ENCODE measurements around the gene RING1. TPM values are rescaled to one million over a fixed set of nuclear protein-coding genes. Genes with fewer than 3 reads are reported as not detected.
A peak's percentile ranks its signal among the peaks of the same experiment; 100 is the strongest.

Gene RING1
- polyA plus RNA-seq (ENCODE audit: insufficient read length), result 36.0 TPM

GRCh38 chr6:33208091-33208967, at the start of gene RING1:
Gene RING1, plus strand, starts transcription at chr6:33208500. Its CDS starts 323 bp downstream, at chr6:33208823.
- DNase-seq, result peak; percentile 91

GRCh38 chr6:33160096-33160495, 48.2 kb upstream of the RING1 start:
- DNase-seq, result no peak

DNA sequence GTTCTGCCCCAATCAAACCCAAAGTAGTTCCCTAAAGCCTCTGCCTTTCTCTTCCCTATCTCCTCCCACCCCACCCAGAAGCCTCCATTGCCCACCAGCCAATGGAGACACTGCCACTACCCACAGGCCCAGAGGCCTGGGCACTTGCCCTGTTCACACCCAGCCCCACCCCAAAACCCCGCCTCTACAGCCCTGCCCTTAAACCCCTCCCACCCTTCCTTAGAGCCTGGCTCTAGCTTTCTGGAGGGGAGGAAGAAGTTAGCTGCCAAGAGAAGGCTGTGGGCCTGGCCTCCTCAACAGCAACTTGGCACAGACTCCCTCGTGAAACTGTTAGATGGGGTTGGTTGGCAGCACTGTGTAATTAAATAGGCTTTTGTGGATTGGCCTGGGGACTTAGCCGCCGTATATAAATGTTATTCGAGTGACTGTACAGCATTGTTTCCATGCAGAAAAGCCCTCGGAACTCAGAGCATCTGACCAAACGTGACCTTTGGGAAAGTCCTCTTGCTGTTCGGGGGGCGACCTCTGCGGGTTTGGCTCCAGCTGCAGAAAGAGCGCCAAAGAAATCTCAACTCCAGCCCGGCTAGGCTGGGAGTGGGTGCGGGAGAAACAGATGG, 47.5 kb upstream of the RING1 start:
- peak; percentile 70 for DNase-seq

DNA sequence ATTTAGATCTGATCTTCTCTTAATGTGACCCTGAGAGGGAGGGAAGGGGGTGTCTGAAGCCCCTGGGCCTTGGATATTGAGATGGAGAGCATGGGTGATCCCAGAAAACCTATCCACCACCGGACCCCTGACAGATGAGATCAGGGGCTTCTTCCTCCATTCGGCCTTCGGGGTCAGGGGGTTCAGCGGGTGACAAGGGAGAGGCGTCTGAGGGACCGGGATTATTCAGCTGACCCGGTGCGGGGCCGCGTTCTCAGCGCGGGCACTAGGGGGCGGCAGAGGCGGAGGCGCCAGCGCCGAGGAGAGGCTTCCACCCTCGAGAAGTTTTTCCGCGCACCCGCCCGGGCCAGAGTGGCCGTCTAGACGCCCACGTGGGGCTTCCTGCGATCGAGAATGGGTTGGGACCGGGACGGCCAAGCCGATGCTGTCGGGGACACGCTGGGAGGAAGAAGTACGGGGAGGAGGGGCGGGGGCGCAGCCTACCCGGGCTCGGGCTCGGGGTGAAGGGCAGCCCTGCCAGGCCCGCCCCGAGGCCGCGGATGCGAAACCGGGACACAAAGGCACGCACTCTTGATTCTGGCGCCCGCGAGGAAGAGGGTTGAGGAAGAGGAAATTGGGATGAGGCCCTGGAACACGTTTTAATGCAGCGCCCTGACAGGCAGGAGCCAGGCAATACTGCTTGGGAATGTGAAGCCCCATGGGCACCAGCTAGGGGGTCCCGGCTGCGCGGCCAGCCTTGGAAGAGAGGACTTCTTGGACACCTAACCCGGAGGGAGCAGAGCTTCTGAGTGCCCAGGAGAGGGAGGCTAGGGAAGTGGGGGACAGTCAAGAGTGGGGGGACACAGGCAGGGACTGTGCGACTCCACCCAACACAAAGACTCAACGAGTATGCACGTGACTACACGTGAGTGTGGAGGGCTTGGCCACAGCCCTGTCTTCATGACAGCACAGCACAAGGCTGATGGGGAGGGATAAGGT, 46.7 kb upstream of the RING1 start:
- peak; percentile 83 for DNase-seq

GRCh38 chr6:33163540-33163939, 44.8 kb upstream of the RING1 start:
- DNase-seq, result no peak

DNA sequence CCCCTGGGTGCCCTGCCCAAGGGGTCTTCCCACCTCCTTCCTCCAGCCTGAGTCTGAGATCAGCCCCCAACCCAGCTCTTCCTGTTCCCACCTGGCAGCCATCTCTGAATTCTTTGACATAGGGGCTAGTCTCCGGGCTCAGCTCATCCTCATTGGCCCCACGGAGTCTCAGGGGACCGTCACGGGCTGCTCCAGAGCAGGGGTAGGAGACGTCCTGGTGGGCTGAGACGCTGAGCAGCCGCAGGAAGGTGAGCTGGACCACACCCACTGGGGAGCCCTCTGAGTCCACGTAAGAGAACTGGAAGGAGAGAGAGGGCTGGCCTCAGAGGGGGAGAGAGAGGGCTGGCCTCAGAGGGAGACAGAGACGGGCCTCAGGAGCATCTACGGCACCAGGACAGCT, 44.1 kb upstream of the RING1 start:
- no peak for DNase-seq

DNA sequence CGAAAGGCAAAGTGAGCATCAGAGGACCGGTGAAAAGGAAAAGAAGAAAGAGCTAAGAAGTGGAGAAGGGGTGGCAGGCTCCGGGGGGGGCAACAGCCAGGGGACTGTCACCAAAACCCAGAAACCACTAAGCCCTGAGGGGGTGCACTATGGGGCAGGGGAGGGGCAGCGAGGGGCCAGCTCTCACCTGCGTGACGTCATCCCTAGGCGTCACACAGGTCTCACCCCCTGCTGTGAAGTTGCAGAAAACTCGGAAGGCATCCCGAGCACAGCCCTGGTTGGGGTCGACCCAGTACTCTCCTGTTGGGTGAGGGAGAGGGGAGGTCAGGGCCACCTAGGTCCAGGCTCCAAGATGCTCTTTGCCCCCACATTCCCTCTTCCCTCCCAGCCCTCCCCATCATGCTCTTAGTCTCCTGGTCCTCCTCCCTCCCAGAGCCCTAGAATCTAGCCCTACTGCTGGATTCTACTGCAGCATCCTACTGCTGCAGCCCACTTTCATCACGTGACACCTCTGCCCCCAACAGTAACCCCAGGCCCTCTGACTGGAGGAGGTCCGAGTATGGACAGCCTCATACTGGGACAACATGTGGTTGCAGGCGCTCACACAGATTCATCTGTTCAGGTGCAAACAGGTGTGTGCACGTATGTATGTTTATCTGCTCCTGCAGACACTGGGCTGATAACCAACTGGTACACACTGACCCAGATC, 43.5 kb upstream of the RING1 start:
- no peak for DNase-seq

- DNase-seq, result no peak
Measured at GRCh38 chr6:33165581-33166258, 42.6 kb upstream of the RING1 start.

DNA sequence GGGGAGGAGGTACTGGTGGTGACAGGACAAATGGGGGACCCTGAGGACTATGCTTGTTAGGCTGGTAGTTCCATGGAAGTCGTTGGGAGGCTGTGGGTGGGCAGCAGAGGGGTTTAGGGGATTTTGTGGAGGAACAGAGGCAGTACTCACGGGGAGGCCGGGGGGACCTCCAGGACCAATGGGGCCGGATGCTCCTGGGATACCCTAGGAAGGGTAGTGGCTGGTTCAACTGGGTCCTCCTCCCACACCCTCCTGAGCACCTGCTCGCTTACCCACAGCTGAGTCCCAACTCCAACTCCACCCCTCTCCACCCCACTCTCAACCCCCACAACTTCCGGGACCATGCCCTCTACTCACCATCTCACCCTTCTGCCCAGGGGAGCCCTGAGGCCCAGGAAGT, 41.9 kb upstream of the RING1 start:
- no peak for DNase-seq

GRCh38 chr6:33166811-33167210, 41.5 kb upstream of the RING1 start:
- DNase-seq, result no peak

DNA sequence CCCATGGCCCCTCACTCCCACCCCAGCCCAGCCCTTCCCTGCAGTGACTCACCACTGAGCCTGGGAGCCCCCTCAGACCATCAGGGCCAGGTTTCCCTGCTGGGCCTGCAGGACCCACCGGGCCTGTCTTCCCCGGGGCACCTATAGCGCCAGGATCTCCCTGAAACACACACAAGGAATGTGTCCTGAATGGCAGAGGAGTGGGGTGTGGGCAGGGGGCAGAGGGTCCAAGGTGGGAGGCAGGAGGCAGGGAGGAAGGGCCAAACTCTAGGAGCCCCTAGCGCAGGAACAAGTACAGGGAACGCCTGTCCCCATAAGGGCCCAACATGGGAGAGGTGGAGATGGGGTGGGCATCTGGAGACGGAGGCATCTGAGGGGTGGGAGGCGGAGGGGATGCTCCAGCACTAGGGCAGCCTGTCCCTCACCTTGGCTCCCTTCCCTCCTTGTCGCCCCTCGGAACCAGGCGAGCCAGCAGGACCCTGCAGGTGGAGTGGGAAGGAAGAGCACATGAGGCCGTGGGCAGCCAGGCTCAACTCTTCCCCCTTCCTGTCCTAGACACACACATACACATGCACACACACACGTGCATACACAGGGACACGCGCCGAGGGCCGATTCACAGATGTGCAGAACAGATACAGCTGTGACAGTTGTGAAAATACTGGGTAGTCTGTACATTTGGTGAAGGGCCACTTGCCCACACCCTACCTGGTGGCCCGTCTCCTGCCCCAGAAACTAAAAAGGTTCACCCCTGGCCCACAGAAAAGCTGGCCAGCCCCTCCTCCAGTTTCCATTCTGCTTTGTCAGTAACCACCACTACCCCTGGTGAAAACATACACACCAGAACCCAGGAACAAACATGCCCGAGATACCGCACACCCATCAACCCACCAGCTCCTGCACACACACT, 40.7 kb upstream of the RING1 start:
- DNase-seq, result no peak

DNA sequence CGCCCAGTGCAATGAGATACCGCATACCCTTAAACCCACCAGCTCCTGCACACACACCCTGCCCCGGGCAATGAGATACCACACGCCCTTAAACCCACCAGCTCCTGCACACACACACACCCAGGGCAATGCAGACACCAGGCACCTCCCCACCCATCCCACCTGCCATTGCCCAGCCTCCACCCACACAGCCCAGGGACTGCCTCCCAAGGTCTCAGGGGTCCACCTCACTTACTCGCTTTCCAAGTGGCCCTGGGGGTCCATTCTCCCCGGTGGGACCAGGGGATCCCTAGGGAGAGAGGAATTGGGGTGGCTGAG, 40.1 kb upstream of the RING1 start:
- DNase-seq, result no peak

GRCh38 chr6:33168639-33169038, 39.7 kb upstream of the RING1 start:
- DNase-seq, result no peak

DNA sequence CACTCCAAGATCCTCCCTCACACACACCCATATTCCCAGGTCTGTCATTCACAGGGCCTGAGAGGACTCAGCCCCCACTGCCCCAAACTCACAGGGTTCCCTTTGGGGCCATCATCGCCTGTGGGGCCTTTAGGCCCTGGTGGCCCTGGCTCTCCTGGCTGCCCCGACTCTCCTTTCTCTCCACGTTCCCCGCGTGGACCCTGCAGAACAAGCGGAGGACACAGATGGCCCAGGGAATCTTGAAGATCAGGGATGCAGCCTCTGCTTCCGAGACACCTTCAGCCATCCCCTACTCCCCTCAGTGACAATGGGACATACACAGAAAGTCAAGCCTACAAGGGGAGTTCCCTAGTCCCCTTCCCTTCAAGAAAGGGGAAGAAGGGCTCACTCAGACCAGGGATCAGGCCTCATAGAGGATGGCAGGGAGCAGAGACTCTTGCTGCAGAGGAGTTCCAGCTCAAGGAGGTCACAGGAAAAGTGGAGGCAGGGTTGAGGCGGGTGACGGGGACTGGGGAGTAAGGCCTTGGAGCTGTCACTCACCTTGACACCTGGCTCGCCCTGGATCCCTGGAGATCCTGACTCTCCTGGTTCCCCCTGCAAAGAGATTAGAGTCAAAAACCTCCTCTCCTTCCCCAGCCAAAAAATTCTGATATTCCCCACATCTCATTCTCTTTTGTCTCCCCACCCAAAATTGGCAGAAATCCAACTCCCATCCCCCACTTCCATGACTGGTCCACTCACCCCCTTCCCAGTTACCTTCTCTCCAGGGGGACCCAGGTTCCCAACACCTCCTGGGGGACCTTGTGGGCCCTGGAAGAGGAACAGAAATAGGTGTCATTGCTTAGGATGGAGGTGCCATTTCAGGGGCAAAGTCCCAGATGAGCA, 38.8 kb upstream of the RING1 start:
- no peak for DNase-seq

- no peak for DNase-seq
Measured at GRCh38 chr6:33170176-33171015, 37.9 kb upstream of the RING1 start.

DNA sequence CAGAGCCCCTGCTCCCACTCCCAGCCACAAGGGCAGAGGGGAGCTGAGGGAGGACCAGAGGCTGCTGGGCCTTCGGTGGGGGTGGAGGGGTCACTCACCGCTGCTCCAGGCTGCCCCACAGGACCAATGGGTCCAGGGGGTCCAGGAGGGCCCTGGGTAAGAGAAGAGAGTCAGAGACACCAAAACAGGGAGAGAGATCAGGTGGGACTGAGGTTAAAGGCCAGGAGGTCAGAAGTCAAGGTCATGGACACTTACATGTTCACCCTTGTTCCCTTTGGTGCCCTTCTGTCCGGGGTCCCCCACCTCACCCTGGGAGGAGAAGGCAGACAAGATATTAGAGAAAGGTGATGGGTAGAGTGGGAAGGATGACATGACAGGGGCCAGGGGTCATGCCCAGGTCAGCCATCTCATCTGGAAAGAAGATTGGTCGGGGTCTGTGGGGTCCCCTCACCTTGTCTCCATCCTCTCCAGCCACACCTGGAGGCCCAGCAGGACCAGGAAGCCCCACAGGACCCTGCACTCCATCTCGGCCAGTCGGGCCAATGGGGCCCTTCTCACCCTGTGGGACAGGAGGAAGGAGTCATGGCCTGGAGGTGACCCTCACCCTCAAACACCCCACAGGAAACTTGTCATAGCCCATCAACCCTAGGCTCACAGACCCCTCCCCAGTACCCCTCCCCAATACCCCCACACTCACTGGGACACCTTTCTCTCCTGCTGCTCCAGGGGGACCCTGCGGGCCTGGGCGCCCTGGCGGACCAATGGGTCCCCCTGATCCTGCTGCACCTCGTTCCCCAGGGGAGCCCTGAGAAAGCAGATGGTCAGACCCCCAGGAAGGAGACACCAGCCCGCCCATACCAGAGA, 37.1 kb upstream of the RING1 start:
- DNase-seq, result no peak

DNA sequence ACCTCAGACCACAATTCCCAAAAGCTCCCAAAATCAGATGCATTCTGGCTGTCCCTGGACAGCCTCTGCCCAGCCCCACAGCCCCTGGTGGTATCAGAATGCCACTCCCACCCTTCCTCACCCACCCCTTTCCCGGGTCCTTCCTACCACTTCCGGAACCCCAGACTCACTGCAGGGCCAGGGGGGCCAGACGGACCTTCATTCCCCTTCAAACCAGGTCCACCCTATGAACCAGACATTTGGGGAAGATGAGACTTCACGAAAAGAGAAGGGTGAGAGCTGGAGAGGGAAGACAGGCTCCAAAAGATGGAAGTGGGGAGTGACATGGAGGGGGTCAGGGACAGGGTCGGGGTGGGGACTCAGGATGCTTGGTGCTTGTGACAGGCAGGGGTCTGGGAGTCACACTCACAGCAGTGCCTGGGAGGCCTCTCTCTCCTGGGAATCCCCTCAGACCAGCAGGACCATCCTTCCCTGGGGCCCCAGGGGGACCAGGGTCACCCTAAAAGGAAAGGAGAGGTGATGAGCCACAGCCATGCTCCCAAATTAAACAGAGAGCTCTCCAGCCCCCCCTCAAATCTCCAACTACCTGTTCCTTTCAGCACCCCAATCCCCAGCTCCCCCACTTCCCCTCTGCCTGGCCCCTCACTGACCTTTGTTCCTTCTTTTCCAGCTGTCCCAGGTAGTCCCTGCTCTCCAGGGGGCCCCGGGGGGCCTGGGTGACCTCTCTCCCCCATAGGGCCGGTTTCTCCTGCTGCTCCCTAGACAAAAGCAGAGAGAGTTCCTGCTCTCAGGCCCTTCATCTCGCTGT, 36.2 kb upstream of the RING1 start:
- DNase-seq, result no peak
